ENCODE data around the gene YOD1.

YOD1 gene

GRCh38 chr1:207051191-207051943, at the start of gene YOD1:
Gene YOD1, minus strand, starts transcription at chr1:207051208. Its CDS starts 178 bp downstream, at chr1:207051030.
- DNase-seq = peak; percentile 64

GRCh38 chr1:207097871-207098324, 46.9 kb upstream of the YOD1 start:
- DNase-seq = no peak

- DNase-seq = no peak
Observed at GRCh38 chr1:207093944-207094343, 42.9 kb upstream of the YOD1 start.

GRCh38 chr1:207091200-207091908, 40.3 kb upstream of the YOD1 start:
- no peak for DNase-seq

GRCh38 chr1:207089627-207090355, 38.8 kb upstream of the YOD1 start:
- no peak for DNase-seq

- DNase-seq = peak; percentile 21
Observed at GRCh38 chr1:207088701-207089626, 38.0 kb upstream of the YOD1 start, which contains the start of gene C4BPB. Gene C4BPB, plus strand, starts transcription at chr1:207088860. Its CDS starts 672 bp downstream, at chr1:207089532.

- DNase-seq = no peak
Observed at GRCh38 chr1:207088161-207088560, 37.2 kb upstream of the YOD1 start.

GRCh38 chr1:207085887-207086286, 34.9 kb upstream of the YOD1 start:
- no peak for DNase-seq

- peak; percentile 31 for DNase-seq
Observed at GRCh38 chr1:207084701-207085180, 33.7 kb upstream of the YOD1 start.

- DNase-seq = no peak
Observed at GRCh38 chr1:207084232-207084631, 33.2 kb upstream of the YOD1 start.

- DNase-seq = no peak
Observed at GRCh38 chr1:207081806-207082205, 30.8 kb upstream of the YOD1 start.

- no peak for DNase-seq
Observed at GRCh38 chr1:207081088-207081487, 30.1 kb upstream of the YOD1 start.

GRCh38 chr1:207079706-207080241, 28.8 kb upstream of the YOD1 start:
- no peak for DNase-seq

- no peak for DNase-seq
Observed at GRCh38 chr1:207078578-207079132, 27.6 kb upstream of the YOD1 start.

GRCh38 chr1:207077470-207078377, 26.7 kb upstream of the YOD1 start:
- peak; percentile 39 for DNase-seq

GRCh38 chr1:207077012-207077411, 26.0 kb upstream of the YOD1 start:
- no peak for DNase-seq

GRCh38 chr1:207076181-207076955, 25.4 kb upstream of the YOD1 start:
- DNase-seq = no peak

GRCh38 chr1:207073906-207074820, 23.2 kb upstream of the YOD1 start:
- DNase-seq = no peak
